A673 (cell line): ENCODE results near the gene CACNA2D1. TPM values are rescaled to one million over a fixed set of nuclear protein-coding genes. Genes with fewer than 3 reads are reported as not detected.
"Not testable (repeated sequence)": the region's sequence is repeated elsewhere in the genome, so short reads cannot be mapped to it uniquely, and the experiment has no call there.

Experiments used
- BruUV-seq: library from RNA; stranded (reverse); fragments of 400-500 nt; replicated peaks from 2 replicates; lab custom pipeline; 2021; lab: Mats Ljungman, UMichigan
- CTCF ChIA-PET: fragments of 300-600 bp; sonication (Branson Sonifier 250); formaldehyde crosslinking; loops from one replicate; lab custom pipeline; 2022; ENCODE audit warnings: antibody characterized with exemption; lab: Charles Lee
- POLR2A ChIA-PET: fragments of 300-600 bp; sonication (Branson Sonifier 250); formaldehyde crosslinking; loops from one replicate; lab custom pipeline; 2022; ENCODE audit warnings: antibody characterized with exemption; ENCODE audit not compliant: low non-redundant PET; lab: Charles Lee
- DNase-seq: peaks from one replicate; pipeline ENCODE4 v3.0.0-alpha.2; 2015; ENCODE audit warnings: low spot score
- H3K27ac ChIP-seq: fragments of 200-600 bp; sonication (generic); 2 replicates; pipeline ENCODE4 v1.5.1; 2016; ENCODE audit warnings: mixed run types, low read depth, mild to moderate bottlenecking, mixed read lengths, antibody characterized with exemption, low read length; ENCODE audit not compliant: poor library complexity, severe bottlenecking
- H3K27me3 ChIP-seq: fragments of 200-600 bp; sonication (generic); replicated peaks from 2 replicates; pipeline ENCODE4 v1.6.1; 2017; ENCODE audit warnings: mixed run types, low read depth, mild to moderate bottlenecking, mixed read lengths, antibody characterized with exemption, low read length; ENCODE audit not compliant: insufficient read depth, poor library complexity
- H3K36me3 ChIP-seq: fragments of 200-600 bp; sonication (generic); 2 replicates; pipeline ENCODE4 v1.6.1; 2016; ENCODE audit warnings: mixed run types, mild to moderate bottlenecking, mixed read lengths, antibody characterized with exemption, low read length; ENCODE audit not compliant: insufficient read depth, poor library complexity, severe bottlenecking
- H3K4me1 ChIP-seq: fragments of 200-600 bp; sonication (generic); 2 replicates; pipeline ENCODE4 v1.6.1; 2017; ENCODE audit warnings: mixed run types, mild to moderate bottlenecking, mixed read lengths, antibody characterized with exemption, low read length; ENCODE audit not compliant: insufficient read depth, poor library complexity, severe bottlenecking
- H3K4me3 ChIP-seq: fragments of 200-600 bp; sonication (generic); 2 replicates; pipeline ENCODE4 v1.5.1; 2016; ENCODE audit warnings: low read depth, mixed run types, mild to moderate bottlenecking, mixed read lengths, low read length; ENCODE audit not compliant: poor library complexity, severe bottlenecking
- H3K9me3 ChIP-seq: fragments of 200-600 bp; sonication (generic); 2 replicates; pipeline ENCODE4 v1.6.1; 2016; ENCODE audit warnings: mixed run types, low read depth, mild to moderate bottlenecking, mixed read lengths, antibody characterized with exemption, low read length; ENCODE audit not compliant: poor library complexity, severe bottlenecking
- CTCF ChIP-seq: fragments of 300-800, 200-600 bp; sonication (generic); conservative IDR thresholded peaks from 2 replicates; pipeline ENCODE4 v1.5.1; 2017; ENCODE audit warnings: low read depth, mild to moderate bottlenecking, antibody characterized with exemption, low read length, moderate library complexity, mixed read lengths
- EZH2 ChIP-seq: fragments of 200-600 bp; sonication (generic); IDR thresholded peaks from 2 replicates; pipeline ENCODE4 v1.6.1; 2017; ENCODE audit warnings: borderline replicate concordance, low read depth, mild to moderate bottlenecking, mixed read lengths, antibody characterized with exemption, low read length; ENCODE audit not compliant: poor library complexity, severe bottlenecking
- intact Hi-C: fragments of 100-400 bp; cut with micrococcal nuclease; formaldehyde crosslinking; loops from one replicate; pipeline ENCODE4 v1.10.0; 2022; ENCODE audit not compliant: unreplicated experiment
- total RNA-seq: library from RNA; stranded (reverse); gene quantifications from 2 replicates; pipeline ENCODE4 v1.2.3, GENCODE V29; 2021

The CACNA2D1 gene
- total RNA-seq, 1 experiment from 2014 or later = 49.1 TPM

DNA sequence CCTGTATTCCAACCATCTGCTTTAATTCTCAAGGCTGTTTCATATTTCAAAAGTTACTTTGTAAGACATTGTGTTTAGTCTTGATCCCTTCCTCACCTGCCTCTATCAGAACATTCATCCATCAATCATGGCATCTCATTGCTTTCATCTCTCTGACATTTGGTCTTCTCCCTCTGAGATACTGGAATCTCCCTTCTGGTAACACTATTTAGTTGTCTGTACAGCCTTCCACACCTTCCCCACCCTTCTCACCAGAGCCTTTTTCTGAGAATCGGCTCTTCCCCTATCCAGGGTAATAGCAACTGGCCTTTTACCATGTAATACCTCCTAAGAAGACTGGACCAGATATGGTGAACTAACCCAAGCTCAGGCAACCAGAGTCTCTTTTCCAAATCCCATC, 10.1 kb downstream of the CACNA2D1 start:
- Histone ChIP-seq H3K9me3 (no peaks in the 10 kb centered on the region), H3K4me1 (peaks cover 8% of the 10 kb centered on the region), H3K36me3 (no peaks in the 10 kb centered on the region), H3K4me3 (no peak overlapping the region), H3K27me3 (no peaks in the 10 kb centered on the region), H3K27ac (no peak overlapping the region)
- ChIA-PET CTCF (no interaction called here), POLR2A (interaction anchor here (0.6 kb wide), 1 partner anchor 45 kb away, joined by 4 read pairs; no protein-coding TSS in a partner anchor)
- no TSS peak for BruUV-seq
- intact Hi-C loops = no loop called here
- TF ChIP-seq EZH2 (no peak), CTCF (no peak)
- no peak for DNase-seq

DNA sequence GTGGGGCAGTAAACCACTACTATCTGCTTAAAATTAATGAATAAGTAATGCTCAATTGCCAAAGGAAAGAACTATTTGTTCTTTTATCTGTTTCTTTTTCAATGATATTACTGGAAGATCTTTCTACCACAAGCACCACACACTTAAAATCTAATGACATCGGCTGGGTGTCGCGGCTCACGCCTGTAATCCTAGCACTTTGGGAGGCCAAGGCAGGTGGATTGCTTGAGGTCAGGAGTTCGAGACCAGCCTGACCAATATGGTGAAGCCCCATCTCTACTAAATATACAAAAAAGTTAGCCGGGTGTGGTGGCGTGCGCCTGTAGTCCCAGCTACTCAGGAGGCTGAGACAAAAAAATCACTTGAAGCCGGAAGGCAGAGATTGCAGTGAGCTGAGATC, 10.8 kb downstream of the CACNA2D1 start:
- DNase-seq, H3K4me3 ChIP-seq, CTCF ChIA-PET, intact Hi-C loops, H3K27me3 ChIP-seq, BruUV-seq, H3K27ac ChIP-seq, POLR2A ChIA-PET, H3K36me3 ChIP-seq, H3K4me1 ChIP-seq, H3K9me3 ChIP-seq: not testable (repeated sequence)

GRCh38 chr7:82430500-82431465, 12.8 kb downstream of the CACNA2D1 start:
- POLR2A ChIA-PET = interaction anchor here (0.6 kb wide), 1 partner anchor 163 kb away, joined by 3 read pairs; no protein-coding TSS in a partner anchor
- CTCF ChIA-PET = no interaction called here
- Histone ChIP-seq H3K9me3 (no peaks in the 10 kb centered on the region), H3K4me3 (no peak overlapping the region), H3K4me1 (no peaks in the 10 kb centered on the region), H3K27me3 (no peaks in the 10 kb centered on the region), H3K27ac (no peak overlapping the region), H3K36me3 (no peaks in the 10 kb centered on the region)
- no peak for TF ChIP-seq CTCF
- BruUV-seq = no TSS peak
- DNase-seq = no peak
- intact Hi-C loops = no loop called here
